ENCODE results near the gene C10orf105.

DNA sequence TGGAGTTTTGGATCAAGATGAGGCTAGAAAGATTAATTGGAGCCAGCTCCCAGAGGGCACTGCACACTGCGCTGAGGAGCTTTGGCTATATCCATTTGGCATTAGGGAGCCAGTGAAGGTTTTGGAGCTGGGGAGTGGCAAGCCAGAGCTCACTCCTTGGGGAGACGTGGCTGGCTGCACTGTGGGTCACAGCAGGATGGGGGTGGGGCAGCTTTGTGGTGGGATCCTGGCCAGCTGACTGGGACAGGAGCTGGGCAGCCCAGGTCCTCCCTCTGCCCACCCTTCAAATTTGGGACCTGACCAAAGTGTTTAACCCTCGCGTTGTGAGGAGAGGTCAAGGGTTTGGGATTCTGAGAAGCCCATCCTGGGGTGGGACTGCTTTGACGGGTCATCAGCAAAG lies 5.0 kb downstream of the C10orf105 start:
- TF ChIP-seq YY1 (IDR thresholded peaks at IDR 0.05; ENCODE audit: insufficient read depth, insufficient read length): no peak
- TF ChIP-seq ZNF274 (IDR thresholded peaks at IDR 0.05; ENCODE audit: low read depth, low read length): no peak
